NCI-H526 (cell line): ENCODE measurements around the gene NUDT5.

Experiments
- DNase-seq, 2 experiments: peaks; one replicate each; lab custom pipeline; 2025; lab: John Stamatoyannopoulos, UW

Gene NUDT5

GRCh38 chr10:12164085-12164484, 31.6 kb downstream of the NUDT5 start:
- no peak for DNase-seq

GRCh38 chr10:12162927-12163326, 32.8 kb downstream of the NUDT5 start:
- DNase-seq: no peak

- DNase-seq: no peak
These were observed 35.0 kb downstream of the NUDT5 start for GRCh38 chr10:12160664-12161063.

GRCh38 chr10:12158111-12158510, 37.6 kb downstream of the NUDT5 start:
- no peak for DNase-seq

- DNase-seq: no peak
These were observed 39.1 kb downstream of the NUDT5 start for GRCh38 chr10:12156367-12157123.

- DNase-seq: no peak
These were observed 41.2 kb downstream of the NUDT5 start for GRCh38 chr10:12154516-12154915.

GRCh38 chr10:12150163-12150562, 45.5 kb downstream of the NUDT5 start:
- DNase-seq: no peak

GRCh38 chr10:12144538-12144937, 51.2 kb downstream of the NUDT5 start:
- no peak for DNase-seq

GRCh38 chr10:12140038-12140437, 55.7 kb downstream of the NUDT5 start:
- no peak for DNase-seq

GRCh38 chr10:12135631-12136030, 60.1 kb downstream of the NUDT5 start:
- no peak for DNase-seq

GRCh38 chr10:12130237-12130872, 65.3 kb downstream of the NUDT5 start:
- peak; percentile 37 to 49 for DNase-seq

- peak; percentile 50 to 94 for DNase-seq
These were observed 66.2 kb downstream of the NUDT5 start, which contains the start of gene SEC61A2 for GRCh38 chr10:12129222-12130111. Gene SEC61A2, plus strand, starts transcription at chr10:12129677. Its CDS starts 111 bp downstream, at chr10:12129788.

- DNase-seq: no peak
These were observed 74.0 kb downstream of the NUDT5 start for GRCh38 chr10:12121673-12122072.
